ENCODE data around the gene MYBBP1A. TPM values are rescaled to one million over a fixed set of nuclear protein-coding genes. Genes with fewer than 3 reads are reported as not detected.

MYBBP1A gene
- total RNA-seq, 4 donors from 2014 or later: 25.4 to 148 (median 81.5) TPM

- no peaks in the 10 kb centered on the region for H3K4me1 ChIP-seq
- no peaks in the 10 kb centered on the region for H3K36me3 ChIP-seq
- DNase-seq: no peak
- intact Hi-C loops (cut with DNase I; ENCODE audit: low total_unique reads): no loop called here
- peaks cover 5% of the 10 kb centered on the region for H3K27me3 ChIP-seq
- no peak for TF ChIP-seq POLR2A (IDR thresholded peaks at IDR 0.05)
- no peak for TF ChIP-seq EP300 (IDR thresholded peaks at IDR 0.05; ENCODE audit: low read depth)
- no peak for TF ChIP-seq CTCF (IDR thresholded peaks at IDR 0.05)
- no peak for TF ChIP-seq POLR2AphosphoS5 (IDR thresholded peaks at IDR 0.05)
- H3K9me3 ChIP-seq: no peaks in the 10 kb centered on the region
- no peak overlapping the region for H3K4me3 ChIP-seq
- in situ Hi-C loops (cut with MboI; ENCODE audit: low pct_ligation_motif_present in 1 of 4, low pct_unique_long_range_greater_than_20kb in 1 of 4, low sequenced_read_pairs in 3 of 4): no loop called here
- WGBS, 2 donors (ENCODE audit: low coverage in 1 of 2): 65 to 71% methylated on average over 8 to 12 of the region's 12 CpGs
- H3K27ac ChIP-seq: no peak overlapping the region
Measured at GRCh38 chr17:4527566-4528125, 27.5 kb downstream of the MYBBP1A start.

GRCh38 chr17:4527134-4527533 lies 28.1 kb downstream of the MYBBP1A start:
- Histone ChIP-seq H3K4me1 (no peaks in the 10 kb centered on the region), H3K27ac (no peak overlapping the region), H3K36me3 (no peaks in the 10 kb centered on the region), H3K27me3 (peaks cover under 1% of the 10 kb centered on the region), H3K9me3 (no peaks in the 10 kb centered on the region), H3K4me3 (no peak overlapping the region)
- no peak for TF ChIP-seq POLR2A (IDR thresholded peaks at IDR 0.05)
- no peak for TF ChIP-seq POLR2AphosphoS5 (IDR thresholded peaks at IDR 0.05)
- no peak for TF ChIP-seq CTCF (IDR thresholded peaks at IDR 0.05)
- TF ChIP-seq EP300 (IDR thresholded peaks at IDR 0.05; ENCODE audit: low read depth): no peak
- in situ Hi-C loops (cut with MboI; ENCODE audit: low pct_ligation_motif_present in 1 of 4, low pct_unique_long_range_greater_than_20kb in 1 of 4, low sequenced_read_pairs in 3 of 4) (no loop called here), intact Hi-C loops (cut with DNase I; ENCODE audit: low total_unique reads) (no loop called here)
- no peak for DNase-seq
- 58 to 59% methylated on average over 1 of the region's 1 CpG for WGBS, 2 donors (ENCODE audit: low coverage in 1 of 2)

- TF ChIP-seq POLR2AphosphoS5 (IDR thresholded peaks at IDR 0.05) (no peak), POLR2A (IDR thresholded peaks at IDR 0.05) (no peak), EP300 (IDR thresholded peaks at IDR 0.05; ENCODE audit: low read depth) (no peak), CTCF (IDR thresholded peaks at IDR 0.05) (no peak)
- Histone ChIP-seq H3K36me3 (no peaks in the 10 kb centered on the region), H3K4me3 (no peak overlapping the region), H3K4me1 (peaks cover 0 to 8% (median 3%) of the 10 kb centered on the region in 4 donors), H3K27me3 (no peaks in the 10 kb centered on the region), H3K27ac (no peak overlapping the region), H3K9me3 (no peaks in the 10 kb centered on the region)
- intact Hi-C loops (cut with DNase I; ENCODE audit: low total_unique reads) (no loop called here), in situ Hi-C loops (cut with MboI; ENCODE audit: low pct_ligation_motif_present in 1 of 4, low pct_unique_long_range_greater_than_20kb in 1 of 4, low sequenced_read_pairs in 3 of 4) (no loop called here)
- no peak for DNase-seq
- 83% methylated on average over 11 of the region's 11 CpGs; no CpG with 5 or more reads in 1 of the 2 donors for whole genome bisulfite sequencing, 2 donors (ENCODE audit: low coverage in 1 of 2)
Measured at GRCh38 chr17:4525691-4526397, 29.3 kb downstream of the MYBBP1A start.

- Histone ChIP-seq H3K9me3 (no peaks in the 10 kb centered on the region), H3K27ac (no peak overlapping the region), H3K27me3 (no peaks in the 10 kb centered on the region), H3K4me1 (peaks cover 0 to 11% (median 7%) of the 10 kb centered on the region in 4 donors), H3K36me3 (no peaks in the 10 kb centered on the region), H3K4me3 (no peak overlapping the region)
- 50 to 83% methylated on average over 1 to 8 of the region's 8 CpGs for WGBS, 2 donors (ENCODE audit: low coverage in 1 of 2)
- TF ChIP-seq POLR2A (IDR thresholded peaks at IDR 0.05): no peak
- no peak for TF ChIP-seq EP300 (IDR thresholded peaks at IDR 0.05; ENCODE audit: low read depth)
- intact Hi-C loops (cut with DNase I; ENCODE audit: low total_unique reads) (no loop called here), in situ Hi-C loops (cut with MboI; ENCODE audit: low pct_ligation_motif_present in 1 of 4, low pct_unique_long_range_greater_than_20kb in 1 of 4, low sequenced_read_pairs in 3 of 4) (no loop called here)
- DNase-seq: no peak
Measured at GRCh38 chr17:4523946-4524345, 31.2 kb downstream of the MYBBP1A start.
